ENCODE measurements around the gene GPR132. TPM values are rescaled to one million over a fixed set of nuclear protein-coding genes. Genes with fewer than 3 reads are reported as not detected.

GPR132 gene
- total and polyA plus RNA-seq, 2 donors (not counting 1 experiment from before 2014, with no cell fraction given): 38.6 to 54.5 TPM

DNA sequence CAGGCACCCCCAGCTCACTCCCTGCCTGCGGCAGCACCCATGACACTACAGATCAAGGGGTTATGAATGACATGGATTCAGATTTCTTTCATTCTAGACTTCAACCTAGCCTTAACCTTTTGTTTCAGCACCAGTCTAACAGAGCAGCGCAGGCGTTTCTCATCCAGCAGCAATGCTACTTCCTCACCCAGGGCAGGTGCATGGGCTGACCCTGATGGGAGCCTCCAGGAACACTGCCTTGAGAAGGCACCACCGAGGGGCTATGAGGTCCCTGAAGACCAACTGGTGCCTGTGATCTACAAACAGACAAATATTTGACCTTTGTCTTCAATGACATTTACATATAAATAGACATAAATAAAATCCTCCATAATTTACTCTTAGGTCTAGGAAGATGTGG is 55.1 kb downstream of the GPR132 start:
- POLR2A ChIA-PET: no interaction called here
- CTCF ChIA-PET: interaction anchor here (0.6 kb wide), 1 partner anchor 94 kb away, joined by 7 read pairs; no protein-coding TSS in a partner anchor
- DNase-seq (no peak), ATAC-seq (ENCODE audit: low read depth) (no peak)
- WGBS (ENCODE audit: insufficient coverage): 97% methylated on average over 3 of the region's 4 CpGs
- Histone ChIP-seq H3K27ac (ENCODE audit: low read length in 2 of 2) (no peak overlapping the region), H2AFZ (ENCODE audit: insufficient read depth, low read depth, low read length, poor library complexity, severe bottlenecking) (no peak overlapping the region), H3K27me3 (replicated peaks in 1 of 4; ENCODE audit: control extremely low read depth in 1 of 4, control insufficient read depth in 3 of 4, insufficient read depth in 4 of 4, low read length in 3 of 4) (no peaks in the 10 kb centered on the region), H3K4me2 (replicated peaks; ENCODE audit: low read depth, low read length, poor library complexity, severe bottlenecking) (no peak overlapping the region), H3K9me3 (ENCODE audit: control extremely low read depth in 1 of 3, control insufficient read depth in 2 of 3, insufficient read depth in 1 of 3, low read length in 2 of 3) (no peaks in the 10 kb centered on the region), H3K9ac (ENCODE audit: low read length) (no peak overlapping the region), H3K4me1 (ENCODE audit: control insufficient read depth in 2 of 2, insufficient read depth in 2 of 2, low read length in 2 of 2) (peaks cover 4 to 6% of the 10 kb centered on the region in 2 donors), H4K20me1 (ENCODE audit: control insufficient read depth, insufficient read depth, low read length, poor library complexity, severe bottlenecking) (peaks cover 38% of the 10 kb centered on the region), H3K79me2 (ENCODE audit: control insufficient read depth, insufficient read depth, low read length) (peaks cover 44% of the 10 kb centered on the region), H3K4me3 (ENCODE audit: control extremely low read depth in 1 of 5, extremely low read depth in 1 of 5, insufficient read depth in 1 of 5, low read depth in 2 of 5, low read length in 4 of 5) (no peak overlapping the region), H3K36me3 (replicated peaks in 1 of 2; ENCODE audit: control extremely low read depth in 1 of 2, control insufficient read depth in 1 of 2, extremely low read depth in 1 of 2, insufficient read depth in 2 of 2, low read length in 1 of 2) (peaks cover 2 to 19% of the 10 kb centered on the region in 2 experiments)
- intact Hi-C loops (cut with micrococcal nuclease): no loop called here
- peaks cover 26% of the 10 kb centered on the region for H3K4me1 Mint-ChIP-seq
- H3K9me3 Mint-ChIP-seq (ENCODE audit: insufficient read depth): no peaks in the 10 kb centered on the region
- no peak for TF ChIP-seq EZH2 (IDR thresholded peaks at IDR 0.05; ENCODE audit: borderline replicate concordance, insufficient read depth, low read depth, low read length, poor library complexity, severe bottlenecking)
- TF ChIP-seq CTCF (IDR thresholded peaks at IDR 0.05): no peak
- no peaks in the 10 kb centered on the region for H3K27me3 Mint-ChIP-seq
- no peak overlapping the region for H3K27ac Mint-ChIP-seq
- no peak overlapping the region for H3K4me3 Mint-ChIP-seq

DNA sequence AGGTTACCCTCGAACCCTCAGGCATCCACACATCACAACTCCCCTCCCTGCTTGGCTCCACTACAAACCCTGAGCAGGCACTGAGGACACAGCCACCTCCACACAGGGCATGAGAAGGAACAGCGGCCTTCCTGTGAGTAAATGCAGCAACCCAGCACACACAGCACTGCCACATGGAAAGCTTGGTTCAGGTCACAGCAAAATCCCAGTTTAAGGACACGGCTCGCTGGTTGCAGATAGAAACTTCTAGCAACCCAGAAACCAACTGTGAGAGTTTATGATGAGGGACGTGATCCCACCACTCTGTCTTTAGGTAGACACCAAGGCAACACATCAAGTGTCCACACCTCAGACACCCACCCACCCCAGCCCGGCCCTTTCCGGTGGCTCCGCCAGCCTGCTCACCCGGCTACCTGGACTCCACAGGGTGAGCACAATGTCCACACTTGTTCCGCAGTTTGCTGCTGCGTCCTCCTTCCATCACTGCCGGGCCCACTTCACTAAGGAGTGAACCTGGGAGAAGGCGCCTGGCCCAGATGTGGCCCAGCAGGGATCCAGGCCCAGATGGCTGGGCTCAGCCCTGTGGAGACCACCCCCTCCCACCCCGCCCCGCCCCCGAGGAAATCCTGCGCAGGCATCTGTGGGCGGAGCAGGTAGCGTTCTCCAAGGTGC is 57.5 kb downstream of the GPR132 start:
- Mint-ChIP-seq H3K9me3 (ENCODE audit: insufficient read depth) (no peaks in the 10 kb centered on the region), H3K27me3 (no peaks in the 10 kb centered on the region), H3K4me3 (no peak overlapping the region), H3K4me1 (peaks cover 8% of the 10 kb centered on the region), H3K27ac (no peak overlapping the region)
- intact Hi-C loops (cut with micrococcal nuclease): no loop called here
- Histone ChIP-seq H3K27ac (ENCODE audit: low read length in 2 of 2) (no peak overlapping the region), H3K4me2 (replicated peaks; ENCODE audit: low read depth, low read length, poor library complexity, severe bottlenecking) (no peak overlapping the region), H4K20me1 (ENCODE audit: control insufficient read depth, insufficient read depth, low read length, poor library complexity, severe bottlenecking) (peaks cover 14% of the 10 kb centered on the region), H3K36me3 (replicated peaks in 1 of 2; ENCODE audit: control extremely low read depth in 1 of 2, control insufficient read depth in 1 of 2, extremely low read depth in 1 of 2, insufficient read depth in 2 of 2, low read length in 1 of 2) (peaks cover 2 to 19% of the 10 kb centered on the region in 2 experiments), H3K4me3 (ENCODE audit: control extremely low read depth in 1 of 5, extremely low read depth in 1 of 5, insufficient read depth in 1 of 5, low read depth in 2 of 5, low read length in 4 of 5) (no peak overlapping the region), H3K9ac (ENCODE audit: low read length) (no peak overlapping the region), H3K27me3 (replicated peaks in 1 of 4; ENCODE audit: control extremely low read depth in 1 of 4, control insufficient read depth in 3 of 4, insufficient read depth in 4 of 4, low read length in 3 of 4) (no peaks in the 10 kb centered on the region), H2AFZ (ENCODE audit: insufficient read depth, low read depth, low read length, poor library complexity, severe bottlenecking) (no peak overlapping the region), H3K79me2 (ENCODE audit: control insufficient read depth, insufficient read depth, low read length) (peaks cover 20% of the 10 kb centered on the region), H3K9me3 (ENCODE audit: control extremely low read depth in 1 of 3, control insufficient read depth in 2 of 3, insufficient read depth in 1 of 3, low read length in 2 of 3) (no peaks in the 10 kb centered on the region), H3K4me1 (ENCODE audit: control insufficient read depth in 2 of 2, insufficient read depth in 2 of 2, low read length in 2 of 2) (no peaks in the 10 kb centered on the region)
- DNase-seq (no peak), ATAC-seq (ENCODE audit: low read depth) (no peak)
- ChIA-PET CTCF (no interaction called here), POLR2A (no interaction called here)
- WGBS (ENCODE audit: insufficient coverage): 97% methylated on average over 14 of the region's 19 CpGs
- TF ChIP-seq EZH2 (IDR thresholded peaks at IDR 0.05; ENCODE audit: borderline replicate concordance, insufficient read depth, low read depth, low read length, poor library complexity, severe bottlenecking): no peak
- TF ChIP-seq CTCF (IDR thresholded peaks at IDR 0.05): no peak
